ENCODE data around the gene ANKS4B.

ANKS4B gene

GRCh38 chr16:21301168-21301894, 67.8 kb downstream of the ANKS4B start:
- DNase-seq = peak; percentile 84

DNA sequence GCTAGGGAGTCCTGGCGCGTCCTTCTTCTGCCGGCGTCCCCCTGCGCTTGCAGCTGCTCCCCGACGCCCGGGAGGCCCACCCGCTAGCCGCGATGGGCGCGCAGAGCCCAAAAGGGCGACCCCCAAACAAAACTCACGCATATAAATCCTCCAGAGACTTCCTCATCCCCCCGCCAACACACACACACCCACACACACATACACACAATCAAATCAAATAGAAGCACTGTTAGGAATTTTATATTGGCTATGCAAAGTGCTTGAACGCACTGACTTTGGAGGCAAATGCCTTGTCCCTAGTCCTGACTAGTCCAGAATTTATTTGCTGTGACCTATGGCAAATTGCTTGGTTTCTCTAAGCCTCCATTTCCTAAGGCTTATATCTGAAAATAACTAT, 68.4 kb downstream of the ANKS4B start:
- no peak for DNase-seq

GRCh38 chr16:21302454-21302853, 69.0 kb downstream of the ANKS4B start:
- DNase-seq = peak; percentile 3

GRCh38 chr16:21302898-21303528, 69.5 kb downstream of the ANKS4B start:
- no peak for DNase-seq
